ENCODE data around the gene PARD6B.
"Not testable (repeated sequence)": the region's sequence is repeated elsewhere in the genome, so short reads cannot be mapped to it uniquely, and the experiment has no call there.

PARD6B gene

GRCh38 chr20:50703651-50704438, 27.5 kb upstream of the PARD6B start:
- DNase-seq (ENCODE audit: low read depth, low spot score): not testable (repeated sequence)

GRCh38 chr20:50704514-50704913, 26.9 kb upstream of the PARD6B start:
- no peak for DNase-seq (ENCODE audit: low read depth, low spot score)

- DNase-seq (ENCODE audit: low read depth, low spot score): no peak
These were observed 26.4 kb upstream of the PARD6B start for GRCh38 chr20:50704971-50705370.

GRCh38 chr20:50708845-50709635, 22.3 kb upstream of the PARD6B start:
- DNase-seq (ENCODE audit: low read depth, low spot score): no peak

GRCh38 chr20:50709636-50709973, 21.8 kb upstream of the PARD6B start:
- no peak for DNase-seq (ENCODE audit: low read depth, low spot score)

GRCh38 chr20:50710492-50711063, 20.8 kb upstream of the PARD6B start:
- no peak for DNase-seq (ENCODE audit: low read depth, low spot score)

GRCh38 chr20:50711113-50711825, 20.1 kb upstream of the PARD6B start:
- no peak for DNase-seq (ENCODE audit: low read depth, low spot score)

GRCh38 chr20:50712771-50713656, 18.4 kb upstream of the PARD6B start:
- no peak for DNase-seq (ENCODE audit: low read depth, low spot score)

GRCh38 chr20:50713657-50714101, 17.7 kb upstream of the PARD6B start:
- DNase-seq (ENCODE audit: low read depth, low spot score): no peak

- not testable (repeated sequence) for DNase-seq (ENCODE audit: low read depth, low spot score)
These were observed 17.0 kb upstream of the PARD6B start for GRCh38 chr20:50714426-50714825.

- no peak for DNase-seq (ENCODE audit: low read depth, low spot score)
These were observed 15.7 kb upstream of the PARD6B start for GRCh38 chr20:50715694-50716093.

GRCh38 chr20:50716518-50716917, 14.9 kb upstream of the PARD6B start:
- DNase-seq (ENCODE audit: low read depth, low spot score): no peak

GRCh38 chr20:50717312-50717711, 14.1 kb upstream of the PARD6B start:
- DNase-seq (ENCODE audit: low read depth, low spot score): no peak

- DNase-seq (ENCODE audit: low read depth, low spot score): no peak
These were observed 13.2 kb upstream of the PARD6B start for GRCh38 chr20:50717974-50718761.

- no peak for DNase-seq (ENCODE audit: low read depth, low spot score)
These were observed 12.1 kb upstream of the PARD6B start for GRCh38 chr20:50719328-50719727.

- no peak for DNase-seq (ENCODE audit: low read depth, low spot score)
These were observed 11.4 kb upstream of the PARD6B start for GRCh38 chr20:50720026-50720425.

- no peak for DNase-seq (ENCODE audit: low read depth, low spot score)
These were observed 10.8 kb upstream of the PARD6B start for GRCh38 chr20:50720582-50720981.

- DNase-seq (ENCODE audit: low read depth, low spot score): no peak
These were observed 9.5 kb upstream of the PARD6B start for GRCh38 chr20:50721881-50722281.

- DNase-seq (ENCODE audit: low read depth, low spot score): no peak
These were observed 8.8 kb upstream of the PARD6B start for GRCh38 chr20:50722424-50723155.

All from activated naive CD8-positive, alpha-beta T cell treated with anti-CD3 and anti-CD28 coated beads, Interleukin-2, amount 50 U/mL, for 16 hours (primary cell).